PC-9 (cell line): ENCODE data around the gene MGAT2. TPM values are rescaled to one million over a fixed set of nuclear protein-coding genes. Genes with fewer than 3 reads are reported as not detected.

Experiments
- BruUV-seq: library from RNA; stranded (reverse); fragments of 400-500 nt; replicated peaks from 2 replicates; lab custom pipeline; 2021; lab: Mats Ljungman, UMichigan
- CTCF ChIA-PET: fragments of 300-600 bp; sonication (Branson Sonifier 250); formaldehyde crosslinking; loops from one replicate; lab custom pipeline; 2022; ENCODE audit warnings: antibody characterized with exemption; lab: Charles Lee
- POLR2A ChIA-PET: fragments of 300-600 bp; sonication (Branson Sonifier 250); formaldehyde crosslinking; loops from one replicate; lab custom pipeline; 2022; ENCODE audit warnings: antibody characterized with exemption; ENCODE audit not compliant: unreplicated experiment; lab: Charles Lee
- DNase-seq, 2 experiments: peaks; one replicate each; pipeline versions ENCODE4 v3.0.0 to v3.0.0-alpha.2; 2015 to 2022; ENCODE audit warnings: mixed read lengths in 1 of 2
- H2AFZ ChIP-seq: fragments of 200-600 bp; sonication (generic); 2 replicates; pipeline ENCODE4 v1.8.1; 2017; ENCODE audit warnings: antibody characterized with exemption
- H3F3A ChIP-seq: fragments of 200-600 bp; sonication (generic); 2 replicates; pipeline ENCODE4 v1.8.1; 2017; ENCODE audit warnings: antibody characterized with exemption, mild to moderate bottlenecking, low read depth; ENCODE audit not compliant: insufficient read depth
- H3K27ac ChIP-seq: fragments of 200-600 bp; sonication (generic); 2 replicates; pipeline ENCODE4 v1.6.1; 2016; ENCODE audit warnings: mixed run types
- H3K27me3 ChIP-seq: fragments of 200-600 bp; sonication (generic); 2 replicates; pipeline ENCODE4 v1.6.1; 2016; ENCODE audit warnings: low read depth, mixed run types; ENCODE audit not compliant: insufficient read depth
- H3K36me3 ChIP-seq: fragments of 200-600 bp; sonication (generic); 2 replicates; pipeline ENCODE4 v1.6.1; 2016; ENCODE audit warnings: low read depth, mixed run types
- H3K4me1 ChIP-seq: fragments of 200-600 bp; sonication (generic); replicated peaks from 2 replicates; pipeline ENCODE4 v1.6.1; 2016; ENCODE audit warnings: mixed run types; ENCODE audit not compliant: insufficient read depth
- H3K4me2 ChIP-seq: fragments of 200-600 bp; sonication (generic); 2 replicates; pipeline ENCODE4 v1.6.1; 2017; ENCODE audit warnings: mixed run types
- H3K4me3 ChIP-seq: fragments of 200-600 bp; sonication (generic); 2 replicates; pipeline ENCODE4 v1.6.1; 2016; ENCODE audit warnings: mixed run types
- H3K79me2 ChIP-seq: fragments of 200-600 bp; sonication (generic); 2 replicates; pipeline ENCODE4 v1.6.1; 2017; ENCODE audit warnings: low read depth, mixed run types
- H3K9me2 ChIP-seq: fragments of 200-600 bp; sonication (generic); 2 replicates; pipeline ENCODE4 v1.8.1; 2017; ENCODE audit warnings: mild to moderate bottlenecking; ENCODE audit not compliant: insufficient read depth
- H3K9me3 ChIP-seq: fragments of 200-600 bp; sonication (generic); 2 replicates; pipeline ENCODE4 v1.8.1; 2016; ENCODE audit warnings: low read depth; ENCODE audit not compliant: insufficient read depth
- H4K20me1 ChIP-seq: fragments of 200-600 bp; sonication (generic); 2 replicates; pipeline ENCODE4 v1.8.1; 2017; ENCODE audit not compliant: insufficient read depth
- CTCF ChIP-seq: fragments of 200-600 bp; sonication (generic); conservative IDR thresholded peaks from 2 replicates; pipeline ENCODE4 v1.6.1; 2017; ENCODE audit warnings: mixed run types, antibody characterized with exemption, mild to moderate bottlenecking, moderate library complexity
- EZH2 ChIP-seq: fragments of 200-600 bp; sonication (generic); IDR thresholded peaks from 2 replicates; pipeline ENCODE4 v1.8.0; 2017; ENCODE audit warnings: antibody characterized with exemption, low read depth
- intact Hi-C: fragments of 100-400 bp; cut with micrococcal nuclease; formaldehyde crosslinking; loops from one replicate; pipeline ENCODE4 v1.10.0; 2022; ENCODE audit not compliant: unreplicated experiment
- total RNA-seq: library from RNA; stranded (reverse); gene quantifications from 2 replicates; pipeline ENCODE4 v1.2.3, GENCODE V29; 2021

Gene MGAT2
- total RNA-seq, 1 experiment from 2014 or later, result 22.0 TPM

GRCh38 chr14:49612251-49612650 lies 8.3 kb upstream of the MGAT2 start:
- Histone ChIP-seq H3K27ac (no peak overlapping the region), H3F3A (peaks cover 24% of the 10 kb centered on the region), H4K20me1 (peaks cover 6% of the 10 kb centered on the region; the same call in 1 of the 2 replicates), H3K9me2 (no peaks in the 10 kb centered on the region), H2AFZ (no peak overlapping the region), H3K4me2 (no peak overlapping the region), H3K27me3 (no peaks in the 10 kb centered on the region), H3K36me3 (peaks cover 8% of the 10 kb centered on the region), H3K4me1 (peaks cover 3% of the 10 kb centered on the region), H3K79me2 (peaks cover 3% of the 10 kb centered on the region; the same call in 1 of the 2 replicates), H3K9me3 (no peaks in the 10 kb centered on the region), H3K4me3 (no peak overlapping the region)
- ChIA-PET CTCF (no interaction called here), POLR2A (interaction anchor here (0.6 kb wide), 2 partner anchors 544 to 1174 kb away, joined by 3 to 11 read pairs; no protein-coding TSS in a partner anchor)
- DNase-seq, result no peak
- intact Hi-C loops, result no loop called here
- TF ChIP-seq EZH2 (no peak), CTCF (no peak)
- no TSS peak for BruUV-seq

GRCh38 chr14:49612671-49613070 lies 7.9 kb upstream of the MGAT2 start:
- Histone ChIP-seq H2AFZ (no peak overlapping the region), H3F3A (peaks cover 28% of the 10 kb centered on the region), H3K9me3 (no peaks in the 10 kb centered on the region), H3K4me3 (no peak overlapping the region), H3K79me2 (peaks cover 8% of the 10 kb centered on the region), H3K4me1 (peaks cover 7% of the 10 kb centered on the region), H4K20me1 (peaks cover 10% of the 10 kb centered on the region), H3K27me3 (no peaks in the 10 kb centered on the region), H3K27ac (no peak overlapping the region), H3K4me2 (no peak overlapping the region), H3K9me2 (no peaks in the 10 kb centered on the region), H3K36me3 (peaks cover 12% of the 10 kb centered on the region)
- CTCF ChIA-PET, result interaction anchor here (0.7 kb wide), 1 partner anchor 1237 kb away, joined by 4 read pairs; no protein-coding TSS in a partner anchor
- TF ChIP-seq EZH2 (no peak), CTCF (no peak)
- DNase-seq, result no peak
- BruUV-seq, result no TSS peak
- intact Hi-C loops, result no loop called here
- POLR2A ChIA-PET, result interaction anchor here (0.6 kb wide), 2 partner anchors 543 to 1174 kb away, joined by 3 to 11 read pairs; no protein-coding TSS in a partner anchor

GRCh38 chr14:49614196-49614595 lies 6.4 kb upstream of the MGAT2 start:
- intact Hi-C loops, result no loop called here
- peaks cover 22% of the 10 kb centered on the region for H3K4me1 ChIP-seq
- ChIA-PET POLR2A (no interaction called here), CTCF (no interaction called here)
- peaks cover 21% of the 10 kb centered on the region for H4K20me1 ChIP-seq
- no peak overlapping the region for H3K4me2 ChIP-seq
- DNase-seq, result no peak
- H3F3A ChIP-seq, result peaks cover 35% of the 10 kb centered on the region
- H2AFZ ChIP-seq, result no peak overlapping the region
- no peaks in the 10 kb centered on the region for H3K27me3 ChIP-seq
- H3K9me2 ChIP-seq, result no peaks in the 10 kb centered on the region
- no TSS peak for BruUV-seq
- H3K9me3 ChIP-seq, result no peaks in the 10 kb centered on the region
- no peak overlapping the region for H3K27ac ChIP-seq
- H3K36me3 ChIP-seq, result peaks cover 23% of the 10 kb centered on the region; the same call in 1 of the 2 replicates
- peaks cover 23% of the 10 kb centered on the region for H3K79me2 ChIP-seq
- no peak overlapping the region for H3K4me3 ChIP-seq
- TF ChIP-seq CTCF, result no peak
- TF ChIP-seq EZH2, result no peak
